Testis (tissue), 2 donors: ENCODE results near the gene AMZ1.
"Not testable (repeated sequence)": the region's sequence is repeated elsewhere in the genome, so short reads cannot be mapped to it uniquely, and the experiment has no call there.

Experiments
- CTCF ChIP-seq, 3 experiments: fragments of 450-650 bp in 2 of 3; fragments of 200-600 bp in 1 of 3; sonication (generic) in 1 of 3; IDR thresholded peaks; one replicate each; pipeline ENCODE4 v1.5.1; 2016 to 2019; ENCODE audit warnings: antibody characterized with exemption in 3 of 3, mild to moderate bottlenecking in 2 of 3, moderate library complexity in 1 of 3
- POLR2A ChIP-seq: fragments of 450-650 bp; IDR thresholded peaks from one replicate; pipeline ENCODE4 v1.6.1; 2017; ENCODE audit warnings: antibody characterized with exemption, mild to moderate bottlenecking, moderate library complexity

DNA sequence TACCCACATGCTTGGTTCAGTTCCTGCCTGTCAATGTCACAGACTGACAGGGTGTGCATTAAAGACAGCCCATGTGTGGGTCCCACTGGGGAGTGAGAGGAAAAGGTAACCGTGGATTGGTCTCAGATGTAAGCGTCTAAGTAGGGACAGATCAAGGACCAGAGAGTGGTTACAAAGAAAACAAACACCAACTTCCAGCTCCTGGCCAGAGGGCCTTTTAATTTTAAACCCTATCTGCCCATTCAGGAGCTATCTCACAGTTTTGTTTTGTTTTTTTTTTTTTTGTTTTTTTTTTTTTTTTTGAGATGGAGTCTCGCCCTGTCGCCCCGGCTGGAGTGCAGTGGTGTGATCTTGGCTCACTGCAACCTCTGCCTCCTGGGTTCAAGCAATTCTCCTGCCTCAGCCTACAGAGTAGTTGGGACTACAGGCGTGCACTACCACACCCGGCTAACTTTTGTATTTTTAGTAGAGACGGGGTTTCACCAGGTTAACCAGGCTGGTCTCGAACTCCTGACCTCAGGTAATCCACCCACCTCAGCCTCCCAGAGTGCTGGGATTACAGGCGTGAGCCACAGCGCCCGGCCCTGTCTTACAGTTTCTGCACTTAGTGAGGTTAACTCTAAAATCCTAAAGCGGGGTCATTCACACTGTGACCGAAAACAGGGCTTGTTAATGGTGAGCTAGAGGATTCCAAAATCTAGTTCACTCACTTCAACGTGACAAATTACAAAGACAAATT is 49.2 kb downstream of the AMZ1 start:
- not testable (repeated sequence) for TF ChIP-seq CTCF (IDR thresholded peaks at IDR 0.05); POLR2A
